ENCODE results near the gene ACVR2A.

Gene ACVR2A

GRCh38 chr2:147916067-147916466, 71.2 kb downstream of the ACVR2A start:
- H3F3A ChIP-seq (ENCODE audit: insufficient read depth, low read length): 0 out of 2 replicates have a peak, but pooled peaks cover 3% of the 10 kb centered on the region
- no peak overlapping the region for H3K4me3 ChIP-seq (ENCODE audit: low read length)
- H3K4me2 ChIP-seq (ENCODE audit: low read depth, low read length): no peak overlapping the region
- no peaks in the 10 kb centered on the region for H3K9me3 ChIP-seq (replicated peaks; ENCODE audit: insufficient read depth, low read length)
- H4K20me1 ChIP-seq (ENCODE audit: insufficient read depth, low read length): no peaks in the 10 kb centered on the region
- DNase-seq: no peak
- no peaks in the 10 kb centered on the region for H3K4me1 ChIP-seq (ENCODE audit: low read length)
- no peaks in the 10 kb centered on the region for H3K36me3 ChIP-seq (replicated peaks; ENCODE audit: insufficient read depth, low read length)
- no peaks in the 10 kb centered on the region for H3K9me2 ChIP-seq (replicated peaks; ENCODE audit: insufficient read depth, low read length)
- H3K27ac ChIP-seq (ENCODE audit: low read length): no peak overlapping the region
- H3K9ac ChIP-seq (ENCODE audit: low read length): no peak overlapping the region
- H3K79me2 ChIP-seq (ENCODE audit: low read length): no peaks in the 10 kb centered on the region
- H2AFZ ChIP-seq (ENCODE audit: low read length): no peak overlapping the region
- no peak for TF ChIP-seq EZH2phosphoT487 (IDR thresholded peaks at IDR 0.05; ENCODE audit: low read length)
- TF ChIP-seq CTCF (IDR thresholded peaks at IDR 0.05; ENCODE audit: low read length): no peak
- TF ChIP-seq EZH2 (optimal IDR thresholded peaks at IDR 0.05; ENCODE audit: low read depth, low read length): no peak
- H3K27me3 ChIP-seq (replicated peaks; ENCODE audit: insufficient read depth, low read length): no peaks in the 10 kb centered on the region

DNA sequence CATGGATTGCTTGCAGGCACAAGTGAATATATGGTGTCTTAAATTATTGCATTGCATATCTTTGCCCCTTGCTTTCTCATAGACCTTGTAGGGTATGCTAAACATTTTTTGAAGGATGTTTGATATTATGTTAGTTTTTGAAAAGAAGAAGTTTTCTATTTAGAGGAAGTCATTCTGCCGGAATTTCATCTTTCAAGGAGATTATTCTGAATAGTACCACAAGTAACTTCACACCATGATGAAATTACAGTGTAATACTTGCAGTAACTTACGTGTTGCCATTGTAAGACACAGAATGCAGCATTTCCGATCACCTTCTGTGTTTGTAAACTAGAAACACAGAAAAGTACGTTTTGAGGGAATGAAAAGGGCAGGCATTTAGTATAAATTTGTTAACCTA, 71.9 kb downstream of the ACVR2A start:
- H3K4me2 ChIP-seq (ENCODE audit: low read depth, low read length): no peak overlapping the region
- no peaks in the 10 kb centered on the region for H3K79me2 ChIP-seq (ENCODE audit: low read length)
- H3K36me3 ChIP-seq (replicated peaks; ENCODE audit: insufficient read depth, low read length): no peaks in the 10 kb centered on the region
- no peaks in the 10 kb centered on the region for H3K27me3 ChIP-seq (replicated peaks; ENCODE audit: insufficient read depth, low read length)
- H3K9ac ChIP-seq (ENCODE audit: low read length): no peak overlapping the region
- H3K9me3 ChIP-seq (replicated peaks; ENCODE audit: insufficient read depth, low read length): no peaks in the 10 kb centered on the region
- H3F3A ChIP-seq (ENCODE audit: insufficient read depth, low read length): 0 out of 2 replicates have a peak, but pooled peaks cover 3% of the 10 kb centered on the region
- no peak for TF ChIP-seq EZH2 (optimal IDR thresholded peaks at IDR 0.05; ENCODE audit: low read depth, low read length)
- no peak overlapping the region for H2AFZ ChIP-seq (ENCODE audit: low read length)
- no peaks in the 10 kb centered on the region for H3K4me1 ChIP-seq (ENCODE audit: low read length)
- no peaks in the 10 kb centered on the region for H3K9me2 ChIP-seq (replicated peaks; ENCODE audit: insufficient read depth, low read length)
- no peaks in the 10 kb centered on the region for H4K20me1 ChIP-seq (ENCODE audit: insufficient read depth, low read length)
- no peak overlapping the region for H3K4me3 ChIP-seq (ENCODE audit: low read length)
- DNase-seq: no peak
- no peak overlapping the region for H3K27ac ChIP-seq (ENCODE audit: low read length)

- H3K9me3 ChIP-seq (replicated peaks; ENCODE audit: insufficient read depth, low read length): no peaks in the 10 kb centered on the region
- no peaks in the 10 kb centered on the region for H3K27me3 ChIP-seq (replicated peaks; ENCODE audit: insufficient read depth, low read length)
- no peaks in the 10 kb centered on the region for H3K79me2 ChIP-seq (ENCODE audit: low read length)
- H3K9ac ChIP-seq (ENCODE audit: low read length): no peak overlapping the region
- H3K36me3 ChIP-seq (replicated peaks; ENCODE audit: insufficient read depth, low read length): no peaks in the 10 kb centered on the region
- no peaks in the 10 kb centered on the region for H3K9me2 ChIP-seq (replicated peaks; ENCODE audit: insufficient read depth, low read length)
- H4K20me1 ChIP-seq (ENCODE audit: insufficient read depth, low read length): no peaks in the 10 kb centered on the region
- H2AFZ ChIP-seq (ENCODE audit: low read length): no peak overlapping the region
- H3K4me2 ChIP-seq (ENCODE audit: low read depth, low read length): no peak overlapping the region
- DNase-seq: no peak
- H3K4me1 ChIP-seq (ENCODE audit: low read length): no peaks in the 10 kb centered on the region
- no peak for TF ChIP-seq EZH2 (optimal IDR thresholded peaks at IDR 0.05; ENCODE audit: low read depth, low read length)
- TF ChIP-seq CTCF (IDR thresholded peaks at IDR 0.05; ENCODE audit: low read length): no peak
- TF ChIP-seq EZH2phosphoT487 (IDR thresholded peaks at IDR 0.05; ENCODE audit: low read length): no peak
- 0 out of 2 replicates have a peak, but pooled peaks cover 3% of the 10 kb centered on the region for H3F3A ChIP-seq (ENCODE audit: insufficient read depth, low read length)
- H3K4me3 ChIP-seq (ENCODE audit: low read length): no peak overlapping the region
- H3K27ac ChIP-seq (ENCODE audit: low read length): no peak overlapping the region
These were observed 72.3 kb downstream of the ACVR2A start for GRCh38 chr2:147917161-147917560.

DNA sequence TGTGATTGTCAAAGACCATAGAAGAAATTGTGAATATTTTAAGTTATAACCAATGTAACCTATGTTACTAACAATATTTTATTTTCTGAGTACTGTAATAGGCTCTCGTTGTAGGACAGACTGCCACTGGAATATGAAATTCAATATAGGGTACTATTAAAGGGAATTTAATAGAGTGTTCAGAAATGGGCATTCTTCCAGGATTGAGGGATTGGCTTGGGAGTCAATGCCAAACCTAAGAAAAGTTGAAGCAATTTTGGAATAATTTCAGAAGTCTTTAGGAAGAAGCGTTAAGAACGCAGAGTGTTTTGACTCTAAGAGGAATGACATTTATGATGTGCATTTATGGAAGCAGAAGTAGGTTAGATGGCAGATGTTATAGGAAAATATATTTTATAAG, 79.0 kb downstream of the ACVR2A start:
- no peak for TF ChIP-seq EZH2phosphoT487 (IDR thresholded peaks at IDR 0.05; ENCODE audit: low read length)
- no peak for TF ChIP-seq EZH2 (optimal IDR thresholded peaks at IDR 0.05; ENCODE audit: low read depth, low read length)
- no peak for TF ChIP-seq CTCF (IDR thresholded peaks at IDR 0.05; ENCODE audit: low read length)
- Histone ChIP-seq H3F3A (ENCODE audit: insufficient read depth, low read length) (no peaks in the 10 kb centered on the region), H3K36me3 (replicated peaks; ENCODE audit: insufficient read depth, low read length) (no peaks in the 10 kb centered on the region), H3K9ac (ENCODE audit: low read length) (no peak overlapping the region), H3K79me2 (ENCODE audit: low read length) (no peaks in the 10 kb centered on the region), H3K27ac (ENCODE audit: low read length) (no peak overlapping the region), H3K27me3 (replicated peaks; ENCODE audit: insufficient read depth, low read length) (no peaks in the 10 kb centered on the region), H4K20me1 (ENCODE audit: insufficient read depth, low read length) (no peaks in the 10 kb centered on the region), H3K9me3 (replicated peaks; ENCODE audit: insufficient read depth, low read length) (no peaks in the 10 kb centered on the region), H3K4me3 (ENCODE audit: low read length) (no peak overlapping the region), H3K4me2 (ENCODE audit: low read depth, low read length) (no peak overlapping the region), H3K9me2 (replicated peaks; ENCODE audit: insufficient read depth, low read length) (no peaks in the 10 kb centered on the region), H3K4me1 (ENCODE audit: low read length) (no peaks in the 10 kb centered on the region), H2AFZ (ENCODE audit: low read length) (no peak overlapping the region)
- no peak for DNase-seq
